NCI-H82 treated with DMSO at 0.1 percent for 48 hours (cell line): ENCODE measurements around the gene TBX5.

Experiments used
- DNase-seq: peaks from one replicate; lab custom pipeline; 2025; ENCODE audit not compliant: unreplicated experiment; lab: John Stamatoyannopoulos, UW

Gene TBX5

GRCh38 chr12:114405519-114406271, at the start of gene TBX5:
TSS of gene TBX5 (minus strand) at chr12:114406144. CDS start at chr12:114403898, 2,246 bp downstream.
- DNase-seq: no peak

GRCh38 chr12:114451657-114452056, 45.7 kb upstream of the TBX5 start:
- no peak for DNase-seq

GRCh38 chr12:114450515-114451300, 44.8 kb upstream of the TBX5 start:
- no peak for DNase-seq

GRCh38 chr12:114450019-114450418, 44.1 kb upstream of the TBX5 start:
- no peak for DNase-seq

GRCh38 chr12:114448618-114448933, 42.6 kb upstream of the TBX5 start:
- no peak for DNase-seq

- no peak for DNase-seq
Observed at GRCh38 chr12:114447799-114448617, 42.1 kb upstream of the TBX5 start.

- DNase-seq: no peak
Observed at GRCh38 chr12:114447274-114447716, 41.4 kb upstream of the TBX5 start.

GRCh38 chr12:114445401-114446323, 39.7 kb upstream of the TBX5 start:
- DNase-seq: no peak

- DNase-seq: no peak
Observed at GRCh38 chr12:114444422-114445279, 38.7 kb upstream of the TBX5 start.

- DNase-seq: no peak
Observed at GRCh38 chr12:114443607-114444421, 37.9 kb upstream of the TBX5 start.

GRCh38 chr12:114442578-114442977, 36.6 kb upstream of the TBX5 start:
- DNase-seq: no peak

- no peak for DNase-seq
Observed at GRCh38 chr12:114441545-114441944, 35.6 kb upstream of the TBX5 start.

GRCh38 chr12:114441039-114441383, 35.1 kb upstream of the TBX5 start:
- no peak for DNase-seq

GRCh38 chr12:114440270-114441038, 34.5 kb upstream of the TBX5 start:
- no peak for DNase-seq

- no peak for DNase-seq
Observed at GRCh38 chr12:114439817-114440216, 33.9 kb upstream of the TBX5 start.

- DNase-seq: no peak
Observed at GRCh38 chr12:114439261-114439683, 33.3 kb upstream of the TBX5 start.

GRCh38 chr12:114438635-114439256, 32.8 kb upstream of the TBX5 start:
- DNase-seq: no peak

- DNase-seq: no peak
Observed at GRCh38 chr12:114434341-114434740, 28.4 kb upstream of the TBX5 start.
